Astrocyte (in vitro differentiated cells and primary cell): ENCODE results near the gene AUTS2. TPM values are rescaled to one million over a fixed set of nuclear protein-coding genes. Genes with fewer than 3 reads are reported as not detected.

Source experiments
- DNase-seq: peaks from one replicate; pipeline ENCODE4 v3.0.0-alpha.2; 2010; ENCODE audit warnings: low read depth
- FAIRE-seq: peaks from 2 replicates; lab custom pipeline; 2011; peaks lifted over from hg19 to GRCh38; lab: Jason Lieb, UNC
- H2AFZ ChIP-seq: 2 replicates; pipeline ENCODE4 v1.6.0; 2012; ENCODE audit warnings: low read depth, low read length, inconsistent platforms
- H3K27ac ChIP-seq: 2 replicates; pipeline ENCODE4 v1.5.1; 2011; ENCODE audit warnings: low read depth, low read length, inconsistent platforms
- H3K27me3 ChIP-seq: 2 replicates; pipeline ENCODE4 v1.6.0; 2011; ENCODE audit warnings: low read length, inconsistent platforms; ENCODE audit not compliant: insufficient read depth
- H3K36me3 ChIP-seq: 2 replicates; pipeline ENCODE4 v1.5.1; 2011; ENCODE audit warnings: low read length, inconsistent platforms; ENCODE audit not compliant: insufficient read depth
- H3K4me1 ChIP-seq: 2 replicates; pipeline ENCODE4 v1.5.1; 2011; ENCODE audit warnings: low read length, inconsistent platforms; ENCODE audit not compliant: insufficient read depth
- H3K4me2 ChIP-seq: 2 replicates; pipeline ENCODE4 v1.6.0; 2012; ENCODE audit warnings: low read length, inconsistent platforms
- H3K4me3 ChIP-seq: 2 replicates; pipeline ENCODE4 v1.5.1; 2011; ENCODE audit warnings: low read depth, mild to moderate bottlenecking, low read length, inconsistent platforms; ENCODE audit not compliant: insufficient read depth
- H3K79me2 ChIP-seq: 2 replicates; pipeline ENCODE4 v1.6.0; 2012; ENCODE audit warnings: mild to moderate bottlenecking, low read length, inconsistent platforms; ENCODE audit not compliant: insufficient read depth
- H3K9ac ChIP-seq: 2 replicates; pipeline ENCODE4 v1.6.0; 2012; ENCODE audit warnings: mild to moderate bottlenecking, low read length, inconsistent platforms
- H3K9me3 ChIP-seq: 2 replicates; pipeline ENCODE4 v1.5.1; 2012; ENCODE audit warnings: low read depth, mild to moderate bottlenecking, low read length, inconsistent platforms; ENCODE audit not compliant: insufficient read depth
- H4K20me1 ChIP-seq: 2 replicates; pipeline ENCODE4 v1.6.0; 2012; ENCODE audit warnings: low read length, inconsistent platforms; ENCODE audit not compliant: insufficient read depth
- H3K27ac Mint-ChIP-seq: one replicate; pipeline ENCODE4 v1.8.0; 2021; ENCODE audit warnings: mild to moderate bottlenecking, mixed read lengths; ENCODE audit not compliant: unreplicated experiment
- H3K27me3 Mint-ChIP-seq: one replicate; pipeline ENCODE4 v1.8.0; 2021; ENCODE audit warnings: low read depth, mixed read lengths; ENCODE audit not compliant: unreplicated experiment
- H3K36me3 Mint-ChIP-seq: one replicate; pipeline ENCODE4 v1.8.0; 2021; ENCODE audit warnings: low read depth, mixed read lengths; ENCODE audit not compliant: unreplicated experiment
- H3K4me1 Mint-ChIP-seq: one replicate; pipeline ENCODE4 v1.8.0; 2021; ENCODE audit warnings: low read depth, mixed read lengths; ENCODE audit not compliant: unreplicated experiment
- H3K4me3 Mint-ChIP-seq: one replicate; pipeline ENCODE4 v1.8.0; 2021; ENCODE audit warnings: mild to moderate bottlenecking, moderate library complexity, mixed read lengths; ENCODE audit not compliant: unreplicated experiment
- H3K9me3 Mint-ChIP-seq: one replicate; pipeline ENCODE4 v1.8.0; 2021; ENCODE audit warnings: mild to moderate bottlenecking, mixed read lengths; ENCODE audit not compliant: unreplicated experiment
- EZH2 ChIP-seq: IDR thresholded peaks from 2 replicates; pipeline ENCODE4 v1.6.1; 2012; ENCODE audit warnings: mild to moderate bottlenecking, low read length, inconsistent platforms; ENCODE audit not compliant: insufficient read depth
- total RNA-seq: library from RNA; stranded (reverse); gene quantifications from 2 replicates; pipeline ENCODE4 v1.2.1, GENCODE V29; 2021
- TF ChIP-seq, protein P1 (sequence below): IDR thresholded peaks from 2 replicates; pipeline ENCODE4 v1.5.1; 2011; ENCODE audit warnings: low read depth, mild to moderate bottlenecking, inconsistent platforms, low read length, moderate library complexity; ENCODE audit not compliant: insufficient read depth

Gene AUTS2
- total RNA-seq, 1 donor from 2014 or later: 73.2 TPM

DNA sequence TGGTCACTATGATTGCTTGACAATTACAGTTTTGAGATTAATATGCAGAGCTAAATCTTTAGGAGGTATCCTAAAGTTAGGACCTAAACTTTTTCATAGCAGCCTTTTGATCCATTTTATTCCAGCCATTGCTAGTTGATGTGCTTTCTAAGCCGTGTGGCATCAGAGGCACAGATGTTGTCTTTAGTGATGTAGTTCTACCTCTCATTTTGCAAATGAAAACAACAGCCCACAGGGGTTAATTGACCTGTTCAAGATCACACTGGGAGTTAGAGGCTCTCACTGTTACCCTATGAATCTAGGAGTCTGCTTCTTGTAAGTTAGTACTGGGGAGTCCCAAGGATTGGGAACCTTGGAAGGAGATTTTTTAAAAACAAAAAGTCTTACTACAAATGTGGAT is 10.6 kb downstream of the AUTS2 start:
- no peak overlapping the region for H3K27ac Mint-ChIP-seq
- Histone ChIP-seq H3K27me3 (peaks cover 8% of the 10 kb centered on the region), H3K9ac (no peak overlapping the region), H3K27ac (no peak overlapping the region), H3K4me2 (no peak overlapping the region), H2AFZ (no peak overlapping the region), H3K9me3 (no peaks in the 10 kb centered on the region), H3K4me3 (no peak overlapping the region), H3K4me1 (no peaks in the 10 kb centered on the region), H3K79me2 (peaks cover 65% of the 10 kb centered on the region), H3K36me3 (no peaks in the 10 kb centered on the region), H4K20me1 (peaks cover 80% of the 10 kb centered on the region)
- no peaks in the 10 kb centered on the region for H3K36me3 Mint-ChIP-seq
- H3K4me1 Mint-ChIP-seq: peaks cover 17% of the 10 kb centered on the region
- no peaks in the 10 kb centered on the region for H3K27me3 Mint-ChIP-seq
- TF ChIP-seq, protein P1, sequence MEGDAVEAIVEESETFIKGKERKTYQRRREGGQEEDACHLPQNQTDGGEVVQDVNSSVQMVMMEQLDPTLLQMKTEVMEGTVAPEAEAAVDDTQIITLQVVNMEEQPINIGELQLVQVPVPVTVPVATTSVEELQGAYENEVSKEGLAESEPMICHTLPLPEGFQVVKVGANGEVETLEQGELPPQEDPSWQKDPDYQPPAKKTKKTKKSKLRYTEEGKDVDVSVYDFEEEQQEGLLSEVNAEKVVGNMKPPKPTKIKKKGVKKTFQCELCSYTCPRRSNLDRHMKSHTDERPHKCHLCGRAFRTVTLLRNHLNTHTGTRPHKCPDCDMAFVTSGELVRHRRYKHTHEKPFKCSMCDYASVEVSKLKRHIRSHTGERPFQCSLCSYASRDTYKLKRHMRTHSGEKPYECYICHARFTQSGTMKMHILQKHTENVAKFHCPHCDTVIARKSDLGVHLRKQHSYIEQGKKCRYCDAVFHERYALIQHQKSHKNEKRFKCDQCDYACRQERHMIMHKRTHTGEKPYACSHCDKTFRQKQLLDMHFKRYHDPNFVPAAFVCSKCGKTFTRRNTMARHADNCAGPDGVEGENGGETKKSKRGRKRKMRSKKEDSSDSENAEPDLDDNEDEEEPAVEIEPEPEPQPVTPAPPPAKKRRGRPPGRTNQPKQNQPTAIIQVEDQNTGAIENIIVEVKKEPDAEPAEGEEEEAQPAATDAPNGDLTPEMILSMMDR: no peak
- no peaks in the 10 kb centered on the region for H3K9me3 Mint-ChIP-seq
- H3K4me3 Mint-ChIP-seq: no peak overlapping the region
- FAIRE-seq: no peak
- no peak for DNase-seq

DNA sequence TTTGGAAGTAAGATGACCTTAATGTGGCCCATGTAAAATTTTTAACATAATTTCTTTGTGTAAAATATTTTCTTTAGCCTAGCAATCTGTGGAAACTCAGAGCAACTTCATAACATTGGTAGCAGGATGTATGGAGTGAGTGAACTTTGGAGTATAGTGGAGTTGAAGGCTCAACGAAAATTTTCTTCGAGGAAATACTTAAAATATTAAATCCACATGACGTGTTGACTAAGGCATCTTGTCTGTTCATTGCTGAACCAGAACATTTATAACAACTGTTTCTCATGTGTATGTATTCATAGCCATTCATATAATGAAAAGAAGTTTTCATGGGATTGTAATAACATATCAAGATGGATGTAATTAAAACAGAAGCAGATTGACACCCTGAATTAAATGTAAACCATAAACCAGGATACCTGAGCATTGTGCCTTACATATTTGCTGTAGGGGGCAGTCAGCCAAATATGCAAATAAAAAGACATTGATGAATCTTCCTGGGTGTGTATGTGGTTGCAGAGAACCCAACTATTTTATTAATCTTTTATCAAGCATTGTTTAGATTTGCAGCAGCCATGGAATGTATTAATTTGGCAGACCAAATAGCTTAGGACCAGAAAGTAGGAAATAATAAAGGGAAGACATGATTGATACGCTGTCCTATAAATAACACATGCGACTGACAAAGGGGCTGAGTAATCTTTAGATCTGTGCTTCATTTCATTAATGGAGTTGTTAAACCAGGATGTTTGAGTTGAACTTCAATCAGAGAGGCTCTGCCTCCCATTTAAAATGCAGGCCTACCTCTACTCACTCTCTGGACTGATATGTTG is 11.5 kb downstream of the AUTS2 start:
- H3K36me3 Mint-ChIP-seq: no peaks in the 10 kb centered on the region
- Histone ChIP-seq H3K9me3 (no peaks in the 10 kb centered on the region), H3K79me2 (peaks cover 58% of the 10 kb centered on the region), H3K4me2 (no peak overlapping the region), H4K20me1 (peaks cover 78% of the 10 kb centered on the region), H3K36me3 (no peaks in the 10 kb centered on the region), H3K9ac (no peak overlapping the region), H3K4me1 (no peaks in the 10 kb centered on the region), H3K4me3 (no peak overlapping the region), H3K27me3 (peaks cover 8% of the 10 kb centered on the region), H3K27ac (no peak overlapping the region), H2AFZ (no peak overlapping the region)
- no peak overlapping the region for H3K27ac Mint-ChIP-seq
- FAIRE-seq (no peak), DNase-seq (peak; percentile 65)
- no peaks in the 10 kb centered on the region for H3K27me3 Mint-ChIP-seq
- H3K9me3 Mint-ChIP-seq: no peaks in the 10 kb centered on the region
- H3K4me3 Mint-ChIP-seq: no peak overlapping the region
- peaks cover 20% of the 10 kb centered on the region for H3K4me1 Mint-ChIP-seq
- TF ChIP-seq, protein P1: no peak
- no peak for TF ChIP-seq EZH2
